ENCODE measurements around the gene LRPAP1. TPM values are rescaled to one million over a fixed set of nuclear protein-coding genes. Genes with fewer than 3 reads are reported as not detected.
"Not testable (repeated sequence)": the region's sequence is repeated elsewhere in the genome, so short reads cannot be mapped to it uniquely, and the experiment has no call there.

LRPAP1 gene
- total RNA-seq, 1 experiment from 2014 or later: 109 TPM

DNA sequence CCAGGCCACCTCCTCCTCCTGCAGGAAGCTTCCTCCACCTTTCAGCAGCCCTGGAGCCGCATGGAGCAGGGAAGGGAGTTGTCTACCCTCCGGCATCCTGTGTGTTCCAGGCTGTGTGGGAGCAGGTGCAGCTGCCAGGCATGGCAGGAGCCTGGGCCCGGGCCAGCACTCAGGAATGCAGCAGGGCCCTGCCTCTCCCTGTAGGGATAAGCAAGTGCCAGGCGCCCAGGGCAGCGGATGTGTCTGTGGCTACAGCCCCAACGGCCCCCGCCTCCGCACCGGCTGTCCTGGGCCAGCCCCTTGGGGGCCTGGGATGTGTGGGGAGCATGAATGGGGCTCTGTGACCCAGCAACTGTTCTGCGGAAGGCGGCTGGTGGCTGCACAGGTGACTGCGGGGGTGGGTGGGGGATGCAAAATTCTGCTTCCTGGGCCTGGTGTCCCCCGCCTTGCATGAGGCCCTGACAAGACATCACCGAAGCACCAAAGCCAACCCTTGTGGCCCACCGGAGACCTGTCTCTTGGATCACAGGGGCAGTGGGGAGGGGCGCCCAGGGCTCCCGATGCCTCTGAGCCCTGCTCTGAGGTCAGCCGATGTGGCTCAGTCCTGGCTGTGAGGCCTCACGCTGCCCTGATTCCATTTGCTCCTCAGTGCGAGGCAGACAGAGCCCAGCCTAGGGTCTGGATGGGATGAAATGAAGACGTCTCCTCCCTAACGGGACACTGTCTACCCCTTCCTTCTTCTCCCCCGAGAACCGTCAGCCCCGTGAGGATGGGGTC, 70.5 kb downstream of the LRPAP1 start:
- no peak for DNase-seq (ENCODE audit: low read depth, low spot score)

GRCh38 chr4:3460926-3461325, 71.3 kb downstream of the LRPAP1 start:
- Histone ChIP-seq H3K9me2 (ENCODE audit: insufficient read depth) (no peaks in the 10 kb centered on the region), H3K4me3 (replicated peaks in 1 of 2; ENCODE audit: low read depth in 1 of 2, low read length in 2 of 2) (no peak overlapping the region), H3K27ac (ENCODE audit: low read depth, low read length) (no peak overlapping the region), H2AFZ (ENCODE audit: low read depth, low read length, poor library complexity, severe bottlenecking) (no peak overlapping the region), H3K9ac (ENCODE audit: low read length) (no peak overlapping the region), H3K4me2 (ENCODE audit: low read length) (no peak overlapping the region), H3K36me3 (ENCODE audit: control insufficient read depth in 1 of 2, insufficient read depth in 2 of 2, low read length in 2 of 2) (no peaks in the 10 kb centered on the region), H3K79me2 (ENCODE audit: insufficient read depth, low read length) (no peaks in the 10 kb centered on the region), H3K27me3 (ENCODE audit: insufficient read depth, low read length) (no peaks in the 10 kb centered on the region), H3K4me1 (ENCODE audit: control insufficient read depth in 1 of 2, insufficient read depth in 2 of 2, low read length in 2 of 2) (peaks cover 4 to 10% of the 10 kb centered on the region in 2 experiments; a peak in 2 of 4 replicates), H3K9me3 (ENCODE audit: control insufficient read depth in 1 of 2, insufficient read depth in 1 of 2, low read depth in 1 of 2, low read length in 2 of 2) (no peaks in the 10 kb centered on the region), H4K20me1 (ENCODE audit: insufficient read depth) (no peaks in the 10 kb centered on the region)
- no peak for TF ChIP-seq ZNF274 (IDR thresholded peaks at IDR 0.05; ENCODE audit: low read depth, low read length)
- TF ChIP-seq JUND (IDR thresholded peaks at IDR 0.05): no peak
- no peak for TF ChIP-seq ATF3 (IDR thresholded peaks at IDR 0.05)
- no peak for TF ChIP-seq EZH2phosphoT487 (IDR thresholded peaks at IDR 0.05; ENCODE audit: borderline replicate concordance)
- no peak for TF ChIP-seq ZFX (IDR thresholded peaks at IDR 0.05)
- TF ChIP-seq, protein P1, sequence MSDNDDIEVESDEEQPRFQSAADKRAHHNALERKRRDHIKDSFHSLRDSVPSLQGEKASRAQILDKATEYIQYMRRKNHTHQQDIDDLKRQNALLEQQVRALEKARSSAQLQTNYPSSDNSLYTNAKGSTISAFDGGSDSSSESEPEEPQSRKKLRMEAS (IDR thresholded peaks at IDR 0.05): no peak
- no peak for TF ChIP-seq SIN3A (IDR thresholded peaks at IDR 0.05; ENCODE audit: low read depth)
- no peak for TF ChIP-seq CBX3 (IDR thresholded peaks at IDR 0.05; ENCODE audit: low read depth)
- no peak for TF ChIP-seq POLR2AphosphoS5 (IDR thresholded peaks at IDR 0.05; ENCODE audit: low read depth, low read length)
- ChIA-PET CTCF (interaction anchor here (0.9 kb wide), 1 partner anchor 8 kb away, joined by 3 read pairs; no protein-coding TSS in a partner anchor), POLR2A (no interaction called here), RAD21 (ENCODE audit: low non-redundant PET in 1 of 2, low total read pairs in 2 of 2, uncharacterized antibody in 2 of 2, unreplicated experiment in 2 of 2) (no interaction called here)
- intact Hi-C loops (cut with micrococcal nuclease): no loop called here
- no peak for DNase-seq (ENCODE audit: low read depth, low spot score)
- ATAC-seq: no peak
- no TSS peak for BruUV-seq (replicated peaks)

More for the DNA sequence above, 70.5 kb downstream of the LRPAP1 start:
- Histone ChIP-seq H3K9me2 (ENCODE audit: insufficient read depth) (no peaks in the 10 kb centered on the region), H3K27ac (ENCODE audit: low read depth, low read length) (no peak overlapping the region), H4K20me1 (ENCODE audit: insufficient read depth) (no peaks in the 10 kb centered on the region), H3K9ac (ENCODE audit: low read length) (no peak overlapping the region), H3K36me3 (ENCODE audit: control insufficient read depth in 1 of 2, insufficient read depth in 2 of 2, low read length in 2 of 2) (no peaks in the 10 kb centered on the region), H3K9me3 (ENCODE audit: control insufficient read depth in 1 of 2, insufficient read depth in 1 of 2, low read depth in 1 of 2, low read length in 2 of 2) (no peaks in the 10 kb centered on the region), H3K4me3 (replicated peaks in 1 of 2; ENCODE audit: low read depth in 1 of 2, low read length in 2 of 2) (no peak overlapping the region), H3K4me1 (ENCODE audit: control insufficient read depth in 1 of 2, insufficient read depth in 2 of 2, low read length in 2 of 2) (peaks cover 4 to 10% of the 10 kb centered on the region in 2 experiments; a peak in 2 of 4 replicates), H3K4me2 (ENCODE audit: low read length) (no peak overlapping the region), H3K79me2 (ENCODE audit: insufficient read depth, low read length) (no peaks in the 10 kb centered on the region), H3K27me3 (ENCODE audit: insufficient read depth, low read length) (no peaks in the 10 kb centered on the region), H2AFZ (ENCODE audit: low read depth, low read length, poor library complexity, severe bottlenecking) (no peak overlapping the region)
- ChIA-PET RAD21 (ENCODE audit: low non-redundant PET in 1 of 2, low total read pairs in 2 of 2, uncharacterized antibody in 2 of 2, unreplicated experiment in 2 of 2) (no interaction called here), CTCF (interaction anchor here (0.9 kb wide), 1 partner anchor 9 kb away, joined by 3 read pairs; no protein-coding TSS in a partner anchor), POLR2A (no interaction called here)
- intact Hi-C loops (cut with micrococcal nuclease): no loop called here
- BruUV-seq (replicated peaks): no TSS peak
- ATAC-seq: no peak
- TF ChIP-seq, protein P1 (IDR thresholded peaks at IDR 0.05): no peak
- TF ChIP-seq SIN3A (IDR thresholded peaks at IDR 0.05; ENCODE audit: low read depth) (no peak), ZNF274 (IDR thresholded peaks at IDR 0.05; ENCODE audit: low read depth, low read length) (no peak), TCF7L2 (IDR thresholded peaks at IDR 0.05; ENCODE audit: borderline replicate concordance, extremely low read depth, insufficient read depth, insufficient read length) (no peak), EZH2phosphoT487 (IDR thresholded peaks at IDR 0.05; ENCODE audit: borderline replicate concordance) (no peak), ATF3 (IDR thresholded peaks at IDR 0.05) (no peak), CBX3 (IDR thresholded peaks at IDR 0.05; ENCODE audit: low read depth) (no peak)

DNA sequence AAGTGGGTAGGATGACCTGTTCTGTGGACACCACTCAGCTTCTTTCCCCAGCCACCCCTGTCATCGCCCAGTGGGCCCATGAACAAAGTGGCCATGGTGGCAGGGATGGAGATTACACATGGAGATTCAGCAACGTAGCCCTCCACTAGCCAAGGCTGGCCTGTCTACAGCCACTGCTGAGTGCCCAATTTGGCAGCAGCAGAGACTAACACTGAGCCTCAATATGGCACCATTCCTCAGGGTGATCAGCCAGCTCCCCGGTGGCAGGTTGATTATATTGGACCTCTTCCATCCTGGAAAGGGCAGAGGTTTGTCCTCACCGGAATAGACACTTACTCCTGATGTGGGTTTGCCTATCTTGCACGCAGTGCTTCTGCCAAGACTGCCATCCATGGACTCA, 73.1 kb downstream of the LRPAP1 start:
- RAD21 ChIA-PET (ENCODE audit: low non-redundant PET in 1 of 2, low total read pairs in 2 of 2, uncharacterized antibody in 2 of 2, unreplicated experiment in 2 of 2); DNase-seq (ENCODE audit: low read depth, low spot score); H3K4me3 ChIP-seq (replicated peaks in 1 of 2; ENCODE audit: low read depth in 1 of 2, low read length in 2 of 2); H3K36me3 ChIP-seq (ENCODE audit: control insufficient read depth in 1 of 2, insufficient read depth in 2 of 2, low read length in 2 of 2); intact Hi-C loops (cut with micrococcal nuclease); H3K9ac ChIP-seq (ENCODE audit: low read length); H3K4me2 ChIP-seq (ENCODE audit: low read length); H3K27me3 ChIP-seq (ENCODE audit: insufficient read depth, low read length); H2AFZ ChIP-seq (ENCODE audit: low read depth, low read length, poor library complexity, severe bottlenecking); ATAC-seq; H3K27ac ChIP-seq (ENCODE audit: low read depth, low read length); H3K79me2 ChIP-seq (ENCODE audit: insufficient read depth, low read length); POLR2A ChIA-PET; H3K9me3 ChIP-seq (ENCODE audit: control insufficient read depth in 1 of 2, insufficient read depth in 1 of 2, low read depth in 1 of 2, low read length in 2 of 2); H4K20me1 ChIP-seq (ENCODE audit: insufficient read depth); CTCF ChIA-PET; H3K9me2 ChIP-seq (ENCODE audit: insufficient read depth); BruUV-seq (replicated peaks): not testable (repeated sequence)
- peaks cover 4 to 10% of the 10 kb centered on the region in 2 experiments; a peak in 2 of 4 replicates for H3K4me1 ChIP-seq (ENCODE audit: control insufficient read depth in 1 of 2, insufficient read depth in 2 of 2, low read length in 2 of 2)

Measured in HCT116 (cell line).